ENCODE results near the gene NAA35.
"Not testable (repeated sequence)": the region's sequence is repeated elsewhere in the genome, so short reads cannot be mapped to it uniquely, and the experiment has no call there.

The NAA35 gene

GRCh38 chr9:86043999-86044398 is 103.1 kb downstream of the NAA35 start:
- H3K27ac ChIP-seq = no peak overlapping the region
- TF ChIP-seq ZFX (IDR thresholded peaks at IDR 0.05) = no peak
- no peak for TF ChIP-seq CTCF (conservative IDR thresholded peaks at IDR 0.05)

- peak overlapping the region; percentile 58 for H3K27ac ChIP-seq
- TF ChIP-seq ZFX (IDR thresholded peaks at IDR 0.05) (no peak), CTCF (conservative IDR thresholded peaks at IDR 0.05) (no peak)
These were observed 104.7 kb downstream of the NAA35 start for GRCh38 chr9:86045654-86046053.

GRCh38 chr9:86046071-86046636 is 105.2 kb downstream of the NAA35 start:
- peak overlapping the region; percentile 80 for H3K27ac ChIP-seq
- TF ChIP-seq ZFX (IDR thresholded peaks at IDR 0.05) (no peak), CTCF (conservative IDR thresholded peaks at IDR 0.05) (no peak)

- peak overlapping the region; percentile 80 for H3K27ac ChIP-seq
- TF ChIP-seq ZFX (IDR thresholded peaks at IDR 0.05) (no peak), CTCF (conservative IDR thresholded peaks at IDR 0.05) (no peak; the same call in 1 of the 2 replicates)
These were observed 106.0 kb downstream of the NAA35 start for GRCh38 chr9:86046930-86047341.

GRCh38 chr9:86047361-86047760 is 106.4 kb downstream of the NAA35 start:
- peak overlapping the region; percentile 80 for H3K27ac ChIP-seq
- TF ChIP-seq CTCF (conservative IDR thresholded peaks at IDR 0.05) (no peak; the same call in 1 of the 2 replicates), ZFX (IDR thresholded peaks at IDR 0.05) (no peak)

GRCh38 chr9:86048018-86048742 is 107.2 kb downstream of the NAA35 start:
- H3K27ac ChIP-seq = not testable (repeated sequence)

- TF ChIP-seq CTCF (conservative IDR thresholded peaks at IDR 0.05) (no peak), ZFX (IDR thresholded peaks at IDR 0.05) (no peak)
- no peak overlapping the region for H3K27ac ChIP-seq
These were observed 111.9 kb downstream of the NAA35 start for GRCh38 chr9:86052556-86053468.
